Activated naive CD4-positive, alpha-beta T cell treated with anti-CD3 and anti-CD28 coated beads for 36 hours (primary cell): ENCODE data around the gene SNX17. TPM values are rescaled to one million over a fixed set of nuclear protein-coding genes. Genes with fewer than 3 reads are reported as not detected.

Source experiments
- CTCF ChIA-PET: fragments of 350-600 bp; sonication (Branson Sonifier 250); formaldehyde crosslinking; loops from one replicate; lab custom pipeline; 2021; ENCODE audit warnings: antibody characterized with exemption; lab: Charles Lee
- DNase-seq: peaks from one replicate; pipeline ENCODE4 v3.0.0-alpha.2; 2020
- H3K27ac Mint-ChIP-seq: one replicate; pipeline ENCODE4 v1.8.0; 2021; ENCODE audit warnings: mild to moderate bottlenecking, mixed read lengths
- H3K27me3 Mint-ChIP-seq: one replicate; pipeline ENCODE4 v1.8.0; 2021; ENCODE audit warnings: low read depth, mixed read lengths
- H3K36me3 Mint-ChIP-seq: one replicate; pipeline ENCODE4 v1.8.0; 2021; ENCODE audit warnings: low read depth, mixed read lengths
- H3K4me1 Mint-ChIP-seq: one replicate; pipeline ENCODE4 v1.8.0; 2021; ENCODE audit warnings: low read depth, mixed read lengths
- H3K4me3 Mint-ChIP-seq: one replicate; pipeline ENCODE4 v1.8.0; 2021; ENCODE audit warnings: mild to moderate bottlenecking, moderate library complexity, mixed read lengths
- H3K9me3 Mint-ChIP-seq: one replicate; pipeline ENCODE4 v1.8.0; 2021; ENCODE audit warnings: mixed read lengths
- intact Hi-C: fragments of 100-400 bp; cut with micrococcal nuclease; formaldehyde crosslinking; loops from one replicate; pipeline ENCODE4 v1.15.1; 2023
- total RNA-seq, 2 experiments: library from RNA; stranded (reverse); gene quantifications; one replicate each; pipeline ENCODE4 v1.2.3, GENCODE V29; 2021

Gene SNX17
- total RNA-seq, 2 experiments from 2014 or later: 68.5 to 75.5 TPM

- H3K4me1 Mint-ChIP-seq: peaks cover 30% of the 10 kb centered on the region
- CTCF ChIA-PET: no interaction called here
- no peak for DNase-seq
- no peak overlapping the region for H3K4me3 Mint-ChIP-seq
- no peaks in the 10 kb centered on the region for H3K27me3 Mint-ChIP-seq
- peaks cover 26% of the 10 kb centered on the region for H3K36me3 Mint-ChIP-seq
- H3K9me3 Mint-ChIP-seq: no peaks in the 10 kb centered on the region
- H3K27ac Mint-ChIP-seq: peak overlapping the region; percentile 61
- intact Hi-C loops: loop anchor here (5.0 kb wide), 2 partner anchors 301 to 309 kb away; partner anchors contain the start of gene OST4
These were observed 2.5 kb downstream of the SNX17 start for GRCh38 chr2:27372937-27373336.

- Mint-ChIP-seq H3K36me3 (peaks cover 26% of the 10 kb centered on the region), H3K27me3 (no peaks in the 10 kb centered on the region), H3K27ac (no peak overlapping the region), H3K4me3 (no peak overlapping the region), H3K9me3 (no peaks in the 10 kb centered on the region), H3K4me1 (peaks cover 27% of the 10 kb centered on the region)
- intact Hi-C loops: loop anchor here (5.0 kb wide), 2 partner anchors 301 to 309 kb away; partner anchors contain the start of gene OST4
- no peak for DNase-seq
- CTCF ChIA-PET: no interaction called here
These were observed 3.2 kb downstream of the SNX17 start for GRCh38 chr2:27373567-27373966.

GRCh38 chr2:27375513-27376099 lies 5.2 kb downstream of the SNX17 start:
- Mint-ChIP-seq H3K4me3 (no peak overlapping the region), H3K27ac (no peak overlapping the region), H3K9me3 (no peaks in the 10 kb centered on the region), H3K4me1 (peaks cover 29% of the 10 kb centered on the region), H3K27me3 (no peaks in the 10 kb centered on the region), H3K36me3 (peaks cover 22% of the 10 kb centered on the region)
- no peak for DNase-seq
- intact Hi-C loops: no loop called here
- CTCF ChIA-PET: no interaction called here

GRCh38 chr2:27376151-27376865 lies 5.9 kb downstream of the SNX17 start:
- Mint-ChIP-seq H3K27ac (no peak overlapping the region), H3K4me1 (peaks cover 35% of the 10 kb centered on the region), H3K9me3 (no peaks in the 10 kb centered on the region), H3K36me3 (peaks cover 23% of the 10 kb centered on the region), H3K27me3 (no peaks in the 10 kb centered on the region), H3K4me3 (no peak overlapping the region)
- intact Hi-C loops: no loop called here
- CTCF ChIA-PET: no interaction called here
- no peak for DNase-seq

GRCh38 chr2:27376866-27377617 lies 6.6 kb downstream of the SNX17 start:
- CTCF ChIA-PET: no interaction called here
- Mint-ChIP-seq H3K4me3 (no peak overlapping the region), H3K27me3 (no peaks in the 10 kb centered on the region), H3K9me3 (no peaks in the 10 kb centered on the region), H3K27ac (no peak overlapping the region), H3K4me1 (peaks cover 31% of the 10 kb centered on the region), H3K36me3 (peaks cover 22% of the 10 kb centered on the region)
- no peak for DNase-seq
- intact Hi-C loops: no loop called here

GRCh38 chr2:27377618-27378095 lies 7.2 kb downstream of the SNX17 start:
- H3K27me3 Mint-ChIP-seq: no peaks in the 10 kb centered on the region
- no peak for DNase-seq
- H3K27ac Mint-ChIP-seq: no peak overlapping the region
- intact Hi-C loops: no loop called here
- peaks cover 22% of the 10 kb centered on the region for H3K36me3 Mint-ChIP-seq
- CTCF ChIA-PET: no interaction called here
- no peak overlapping the region for H3K4me3 Mint-ChIP-seq
- no peaks in the 10 kb centered on the region for H3K9me3 Mint-ChIP-seq
- H3K4me1 Mint-ChIP-seq: peaks cover 26% of the 10 kb centered on the region

- no peak overlapping the region for H3K4me3 Mint-ChIP-seq
- no peaks in the 10 kb centered on the region for H3K27me3 Mint-ChIP-seq
- DNase-seq: no peak
- no peak overlapping the region for H3K27ac Mint-ChIP-seq
- no peaks in the 10 kb centered on the region for H3K9me3 Mint-ChIP-seq
- intact Hi-C loops: no loop called here
- peaks cover 21% of the 10 kb centered on the region for H3K4me1 Mint-ChIP-seq
- peaks cover 18% of the 10 kb centered on the region for H3K36me3 Mint-ChIP-seq
- CTCF ChIA-PET: no interaction called here
These were observed 7.8 kb downstream of the SNX17 start for GRCh38 chr2:27378096-27378808.

- CTCF ChIA-PET: interaction anchor here (1.4 to 3.1 kb wide), 2 partner anchors 8 to 51 kb away, joined by 4 to 13 read pairs; partner anchors contain the start of genes NRBP1 and SNX17
- Mint-ChIP-seq H3K9me3 (no peaks in the 10 kb centered on the region), H3K4me1 (peaks cover 23% of the 10 kb centered on the region), H3K36me3 (peaks cover 21% of the 10 kb centered on the region), H3K27ac (no peak overlapping the region), H3K27me3 (no peaks in the 10 kb centered on the region), H3K4me3 (peak overlapping the region; percentile 22)
- intact Hi-C loops: no loop called here
- DNase-seq: no peak
These were observed 8.4 kb downstream of the SNX17 start for GRCh38 chr2:27378809-27379290.

GRCh38 chr2:27379383-27379835 lies 9.0 kb downstream of the SNX17 start:
- DNase-seq: no peak
- Mint-ChIP-seq H3K4me1 (peaks cover 29% of the 10 kb centered on the region), H3K27me3 (no peaks in the 10 kb centered on the region), H3K27ac (peak overlapping the region; percentile 85), H3K4me3 (peak overlapping the region; percentile 79), H3K36me3 (peaks cover 23% of the 10 kb centered on the region), H3K9me3 (no peaks in the 10 kb centered on the region)
- intact Hi-C loops: no loop called here
- CTCF ChIA-PET: interaction anchor here (1.1 to 3.1 kb wide), 4 partner anchors 8 to 304 kb away, joined by 3 to 13 read pairs (median 8); partner anchors contain the start of genes NRBP1 and SNX17

GRCh38 chr2:27379836-27380625 lies 9.6 kb downstream of the SNX17 start:
- Mint-ChIP-seq H3K4me1 (peaks cover 30% of the 10 kb centered on the region), H3K4me3 (peak overlapping the region; percentile 79), H3K27ac (peak overlapping the region; percentile 85), H3K36me3 (peaks cover 23% of the 10 kb centered on the region), H3K27me3 (no peaks in the 10 kb centered on the region), H3K9me3 (no peaks in the 10 kb centered on the region)
- intact Hi-C loops: loop anchor here (1.0 to 2.0 kb wide), 5 partner anchors 10 to 109 kb away; partner anchors contain the start of genes EIF2B4, GTF3C2, IFT172 and PPM1G
- peak; percentile 57 for DNase-seq
- CTCF ChIA-PET: interaction anchor here (1.1 to 3.1 kb wide), 4 partner anchors 9 to 303 kb away, joined by 3 to 13 read pairs (median 8); partner anchors contain the start of genes NRBP1 and SNX17
